KOPT-K1 (cell line): ENCODE results near the gene GOSR1.
"Not testable (repeated sequence)": the region's sequence is repeated elsewhere in the genome, so short reads cannot be mapped to it uniquely, and the experiment has no call there.

Experiments
- H3K27ac ChIP-seq: fragments of 200-600 bp; sonication (generic); 2 replicates; pipeline ENCODE4 v1.5.1; 2016; ENCODE audit warnings: antibody characterized with exemption, mild to moderate bottlenecking, low read depth, low read length; ENCODE audit not compliant: poor library complexity, severe bottlenecking
- H3K36me3 ChIP-seq: fragments of 200-600 bp; sonication (generic); 2 replicates; pipeline ENCODE4 v1.5.1; 2017; ENCODE audit warnings: antibody characterized with exemption, mild to moderate bottlenecking, low read length, moderate library complexity; ENCODE audit not compliant: insufficient read depth
- H3K9me3 ChIP-seq: fragments of 200-600 bp; sonication (generic); 2 replicates; pipeline ENCODE4 v1.5.1; 2017; ENCODE audit warnings: antibody characterized with exemption, low read length, mild to moderate bottlenecking; ENCODE audit not compliant: insufficient read depth, poor library complexity, severe bottlenecking

Gene GOSR1

GRCh38 chr17:30549181-30549580 is 72.0 kb downstream of the GOSR1 start:
- not testable (repeated sequence) for H3K36me3 ChIP-seq, H3K27ac ChIP-seq, H3K9me3 ChIP-seq

- H3K9me3 ChIP-seq, result no peaks in the 10 kb centered on the region
- no peak overlapping the region for H3K27ac ChIP-seq
- no peaks in the 10 kb centered on the region for H3K36me3 ChIP-seq
Observed at GRCh38 chr17:30549864-30550511, 72.8 kb downstream of the GOSR1 start.

GRCh38 chr17:30550512-30551273 is 73.5 kb downstream of the GOSR1 start:
- Histone ChIP-seq H3K36me3 (no peaks in the 10 kb centered on the region), H3K9me3 (no peaks in the 10 kb centered on the region)

GRCh38 chr17:30551274-30551995 is 74.2 kb downstream of the GOSR1 start:
- H3K36me3 ChIP-seq, H3K9me3 ChIP-seq, H3K27ac ChIP-seq: not testable (repeated sequence)

More at GRCh38 chr17:30550512-30551273, 73.5 kb downstream of the GOSR1 start:
- no peak overlapping the region for H3K27ac ChIP-seq

GRCh38 chr17:30551996-30552339 is 74.8 kb downstream of the GOSR1 start:
- Histone ChIP-seq H3K9me3 (no peaks in the 10 kb centered on the region), H3K36me3 (no peaks in the 10 kb centered on the region), H3K27ac (no peak overlapping the region)

GRCh38 chr17:30552994-30553566 is 75.9 kb downstream of the GOSR1 start:
- H3K9me3 ChIP-seq, result no peaks in the 10 kb centered on the region
- H3K27ac ChIP-seq, result no peak overlapping the region
- no peaks in the 10 kb centered on the region for H3K36me3 ChIP-seq

- H3K27ac ChIP-seq, H3K9me3 ChIP-seq: not testable (repeated sequence)
Observed at GRCh38 chr17:30553823-30554440, 76.7 kb downstream of the GOSR1 start.

GRCh38 chr17:30554839-30555751 is 77.9 kb downstream of the GOSR1 start:
- Histone ChIP-seq H3K27ac (no peak overlapping the region), H3K9me3 (no peaks in the 10 kb centered on the region), H3K36me3 (no peaks in the 10 kb centered on the region)

More at GRCh38 chr17:30553823-30554440, 76.7 kb downstream of the GOSR1 start:
- not testable (repeated sequence) for H3K36me3 ChIP-seq

- Histone ChIP-seq H3K9me3 (no peaks in the 10 kb centered on the region), H3K36me3 (no peaks in the 10 kb centered on the region), H3K27ac (no peak overlapping the region)
Observed at GRCh38 chr17:30555942-30556341, 78.7 kb downstream of the GOSR1 start.

- Histone ChIP-seq H3K9me3 (no peaks in the 10 kb centered on the region), H3K27ac (no peak overlapping the region), H3K36me3 (no peaks in the 10 kb centered on the region)
Observed at GRCh38 chr17:30556374-30557332, 79.4 kb downstream of the GOSR1 start.

- Histone ChIP-seq H3K27ac (peak overlapping the region; percentile 26), H3K36me3 (no peaks in the 10 kb centered on the region), H3K9me3 (no peaks in the 10 kb centered on the region)
Observed at GRCh38 chr17:30557916-30558685, 80.9 kb downstream of the GOSR1 start.

GRCh38 chr17:30558686-30559545 is 81.7 kb downstream of the GOSR1 start:
- Histone ChIP-seq H3K27ac (peak overlapping the region; percentile 26), H3K9me3 (no peaks in the 10 kb centered on the region)

More at GRCh38 chr17:30558686-30559545, 81.7 kb downstream of the GOSR1 start:
- H3K36me3 ChIP-seq, result no peaks in the 10 kb centered on the region
